ENCODE results near the gene GPR146. TPM values are rescaled to one million over a fixed set of nuclear protein-coding genes. Genes with fewer than 3 reads are reported as not detected.

The GPR146 gene
- total RNA-seq, 1 donor from 2014 or later, result 1.3 TPM

DNA sequence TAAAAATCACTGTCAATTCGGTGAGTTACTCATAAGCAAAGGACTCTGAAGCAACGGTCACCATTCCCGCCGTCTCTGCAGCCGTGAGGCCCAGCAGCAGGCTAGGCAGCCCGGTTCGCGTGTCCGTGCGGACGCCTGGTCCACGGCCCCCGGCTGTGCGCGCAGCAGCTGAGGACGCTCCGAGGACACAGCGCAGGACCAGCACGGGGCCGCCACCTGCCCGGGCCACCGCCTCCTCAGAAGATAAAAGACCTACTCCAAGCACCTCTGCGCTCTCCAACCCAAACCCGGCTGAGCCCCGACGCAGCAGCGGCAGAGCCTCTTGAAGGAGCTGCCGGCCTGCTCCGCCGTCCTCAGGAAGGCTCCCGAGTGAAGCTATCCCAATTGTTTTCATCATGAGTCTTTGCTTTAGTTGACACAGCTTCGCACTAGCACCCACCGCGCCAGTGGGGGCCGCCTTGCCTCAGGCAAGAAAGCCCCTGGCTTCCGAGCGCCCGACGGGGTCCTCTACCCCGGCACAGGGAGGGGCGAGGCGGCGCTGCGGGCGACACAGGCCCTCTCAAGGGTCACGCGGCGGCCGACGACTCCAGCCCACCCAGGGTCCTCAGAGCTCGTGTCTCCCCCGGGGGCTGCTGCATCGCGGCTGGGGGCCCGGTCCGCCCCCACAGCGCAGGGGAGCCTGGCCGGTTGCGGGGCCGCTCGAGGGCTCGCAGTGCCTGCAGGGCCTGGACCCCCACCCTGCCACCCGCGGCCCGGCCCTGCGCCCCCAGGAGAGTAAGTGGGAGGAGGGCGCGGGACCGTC is 16.9 kb upstream of the GPR146 start:
- Histone ChIP-seq H3K4me3 (ENCODE audit: low read depth, low read length) (peak overlapping the region; percentile 73), H3K27me3 (ENCODE audit: control insufficient read depth, insufficient read depth, low read length) (no peaks in the 10 kb centered on the region), H3K36me3 (ENCODE audit: control insufficient read depth, insufficient read depth, low read length) (peaks cover 17% of the 10 kb centered on the region)
- TF ChIP-seq CTCF (IDR thresholded peaks at IDR 0.05; ENCODE audit: insufficient read depth, low read length, severe bottlenecking), result no peak
- FAIRE-seq (no peak), DNase-seq (ENCODE audit: low read depth) (peak; percentile 10)

DNA sequence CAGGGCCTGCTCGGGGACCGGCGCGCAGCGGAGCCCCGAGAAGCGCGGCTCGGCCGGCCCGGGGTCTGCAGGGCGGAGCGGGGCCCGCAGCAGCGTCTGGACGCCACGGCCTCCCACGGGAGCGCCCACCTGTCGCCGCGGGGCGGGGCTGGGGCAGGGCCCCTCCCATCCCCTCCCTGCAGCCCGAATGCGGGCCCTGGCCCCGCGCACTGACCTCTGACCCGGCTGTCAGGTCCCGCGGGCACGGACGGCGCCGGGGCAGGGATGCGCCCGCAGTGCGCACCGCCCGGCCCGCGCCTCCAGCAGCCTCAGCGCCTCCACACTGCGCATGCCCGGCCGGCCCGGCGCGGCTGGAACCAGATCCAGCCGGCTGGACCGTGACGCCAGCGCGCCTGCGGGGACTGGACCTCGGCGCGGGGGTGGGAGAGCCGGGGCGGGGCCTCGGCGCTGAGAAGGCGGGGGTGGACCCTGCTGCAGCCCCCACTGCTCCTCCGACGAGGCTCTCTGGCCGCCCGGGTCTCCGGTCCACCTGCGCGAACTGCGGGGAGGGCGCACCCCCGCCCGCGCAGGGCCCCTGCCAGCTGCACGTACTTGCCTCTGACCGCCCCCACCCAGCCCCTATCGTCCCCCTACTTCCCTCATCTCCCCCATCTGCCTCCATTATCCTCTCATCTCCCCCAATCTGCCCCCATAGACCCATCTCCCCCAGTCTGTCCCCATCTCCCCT is 16.1 kb upstream of the GPR146 start:
- H3K27me3 ChIP-seq (ENCODE audit: control insufficient read depth, insufficient read depth, low read length), result no peaks in the 10 kb centered on the region
- peaks cover 17% of the 10 kb centered on the region for H3K36me3 ChIP-seq (ENCODE audit: control insufficient read depth, insufficient read depth, low read length)
- FAIRE-seq, result no peak
- peak; percentile 62 for DNase-seq (ENCODE audit: low read depth)
- TF ChIP-seq CTCF (IDR thresholded peaks at IDR 0.05; ENCODE audit: insufficient read depth, low read length, severe bottlenecking), result no peak
- H3K4me3 ChIP-seq (ENCODE audit: low read depth, low read length), result peak overlapping the region; percentile 73

DNA sequence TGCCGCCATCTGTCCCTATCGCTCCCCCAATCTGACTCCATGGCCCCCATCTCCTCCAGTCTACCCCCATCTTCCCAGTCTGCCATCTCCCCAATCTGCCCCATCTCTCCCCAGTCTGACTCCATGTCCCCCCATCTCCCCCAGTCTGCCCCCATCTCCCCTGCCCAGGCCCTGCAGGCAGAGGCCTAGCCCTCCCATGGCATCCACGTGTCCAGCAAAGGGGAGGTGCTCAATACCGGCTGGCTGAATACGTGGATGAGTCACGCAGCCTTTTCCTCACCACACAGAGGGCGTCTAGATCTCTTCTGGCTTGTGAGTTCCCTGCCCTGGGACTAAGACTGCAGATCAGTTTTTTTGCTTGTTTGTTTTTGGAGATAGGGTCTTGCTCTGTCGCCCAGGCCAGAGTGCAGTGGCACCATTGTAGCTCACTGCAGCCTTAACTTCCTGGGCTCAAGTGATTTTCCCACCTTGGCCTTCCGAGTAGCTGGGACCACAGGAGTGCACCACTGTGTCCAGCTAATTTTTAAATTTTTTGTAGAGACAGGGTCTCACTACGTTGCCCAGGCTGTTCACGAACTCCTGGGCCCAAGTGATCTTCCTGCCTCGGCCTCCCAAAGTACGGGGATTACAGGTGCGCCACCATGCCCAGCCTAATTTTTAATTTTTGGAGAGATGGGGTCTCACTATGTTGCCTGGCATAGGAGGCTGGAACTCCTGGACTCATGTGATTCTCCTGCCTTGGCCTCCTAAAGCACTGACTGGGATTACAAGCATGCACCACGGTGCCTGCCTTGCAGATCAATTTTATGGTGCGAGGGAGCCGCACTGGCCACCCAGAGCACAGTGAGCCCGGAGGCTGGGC is 15.3 kb upstream of the GPR146 start:
- Histone ChIP-seq H3K36me3 (ENCODE audit: control insufficient read depth, insufficient read depth, low read length) (peaks cover 17% of the 10 kb centered on the region), H3K4me3 (ENCODE audit: low read depth, low read length) (peak overlapping the region; percentile 73), H3K27me3 (ENCODE audit: control insufficient read depth, insufficient read depth, low read length) (no peaks in the 10 kb centered on the region)
- DNase-seq (ENCODE audit: low read depth) (peak; percentile 89), FAIRE-seq (peak; percentile 55)
- no peak for TF ChIP-seq CTCF (IDR thresholded peaks at IDR 0.05; ENCODE audit: insufficient read depth, low read length, severe bottlenecking)

GRCh38 chr7:1029637-1030443 is 14.5 kb upstream of the GPR146 start:
- TF ChIP-seq CTCF (IDR thresholded peaks at IDR 0.05; ENCODE audit: insufficient read depth, low read length, severe bottlenecking), result no peak
- FAIRE-seq (no peak), DNase-seq (ENCODE audit: low read depth) (no peak)
- Histone ChIP-seq H3K36me3 (ENCODE audit: control insufficient read depth, insufficient read depth, low read length) (peaks cover 15% of the 10 kb centered on the region), H3K27me3 (ENCODE audit: control insufficient read depth, insufficient read depth, low read length) (no peaks in the 10 kb centered on the region), H3K4me3 (ENCODE audit: low read depth, low read length) (no peak overlapping the region)

GRCh38 chr7:1030444-1031070 is 13.8 kb upstream of the GPR146 start:
- no peak for FAIRE-seq
- Histone ChIP-seq H3K27me3 (ENCODE audit: control insufficient read depth, insufficient read depth, low read length) (no peaks in the 10 kb centered on the region), H3K4me3 (ENCODE audit: low read depth, low read length) (no peak overlapping the region), H3K36me3 (ENCODE audit: control insufficient read depth, insufficient read depth, low read length) (peaks cover 8% of the 10 kb centered on the region)
- no peak for DNase-seq (ENCODE audit: low read depth)
- no peak for TF ChIP-seq CTCF (IDR thresholded peaks at IDR 0.05; ENCODE audit: insufficient read depth, low read length, severe bottlenecking)
